H1 (cell line): ENCODE results near the gene PDK4. TPM values are rescaled to one million over a fixed set of nuclear protein-coding genes. Genes with fewer than 3 reads are reported as not detected.
A peak's percentile ranks its signal among the peaks of the same experiment; 100 is the strongest.

Experiments
- CTCF ChIA-PET: fragments of 300-600 bp; sonication (Branson Sonifier 250); formaldehyde crosslinking; loops from one replicate; lab custom pipeline; 2021; ENCODE audit not compliant: partially characterized antibody; lab: Charles Lee
- POLR2A ChIA-PET: fragments of 300-600 bp; sonication (Branson Sonifier 250); formaldehyde crosslinking; loops from one replicate; lab custom pipeline; 2021; ENCODE audit warnings: inconsistent platforms; ENCODE audit not compliant: partially characterized antibody; lab: Charles Lee
- DNase-seq, 2 experiments: peaks; one replicate each; pipeline versions ENCODE4 v3.0.0 to v3.0.0-alpha.2; 2010 to 2022; ENCODE audit warnings: low spot score in 2 of 2, low read depth in 1 of 2, mixed read lengths in 1 of 2
- FAIRE-seq: peaks from 2 replicates; lab custom pipeline; 2011; peaks lifted over from hg19 to GRCh38; lab: Jason Lieb, UNC
- H2AFZ ChIP-seq: 2 replicates; pipeline ENCODE4 v1.8.1; 2012; ENCODE audit warnings: low read length, inconsistent platforms
- H2AK5ac ChIP-seq: 2 replicates; pipeline ENCODE4 v1.6.1; 2013; ENCODE audit warnings: low read depth, low read length
- H2BK120ac ChIP-seq: replicated peaks from 2 replicates; pipeline ENCODE3; 2013; ENCODE audit warnings: low read depth, low read length, inconsistent platforms
- H2BK12ac ChIP-seq: 2 replicates; pipeline ENCODE4 v1.6.1; 2013; ENCODE audit warnings: low read depth, low read length
- H2BK15ac ChIP-seq: 2 replicates; pipeline ENCODE4 v1.6.1; 2013; ENCODE audit warnings: low read length
- H2BK20ac ChIP-seq: 2 replicates; pipeline ENCODE4 v1.6.1; 2013; ENCODE audit warnings: low read length
- H2BK5ac ChIP-seq: 2 replicates; pipeline ENCODE4 v1.6.1; 2013; ENCODE audit warnings: low read depth, low read length
- H3K14ac ChIP-seq: 2 replicates; pipeline ENCODE4 v1.6.1; 2013; ENCODE audit warnings: inconsistent platforms; ENCODE audit not compliant: insufficient read length
- H3K18ac ChIP-seq: 2 replicates; pipeline ENCODE4 v1.6.1; 2013; ENCODE audit warnings: low read length; ENCODE audit errors: extremely low read depth
- H3K23ac ChIP-seq: 2 replicates; pipeline ENCODE4 v1.6.1; 2013; ENCODE audit warnings: inconsistent platforms; ENCODE audit not compliant: insufficient read length
- H3K23me2 ChIP-seq: 2 replicates; pipeline ENCODE4 v1.6.1; 2013; ENCODE audit warnings: low read depth, low read length
- H3K27ac ChIP-seq: 2 replicates; pipeline ENCODE4 v1.6.1; 2011; ENCODE audit warnings: low read depth, low read length, inconsistent platforms
- H3K27me3 ChIP-seq, 4 experiments: replicated peaks in 1 of 4; 1 replicate in 1 of 4; 2 replicates in 3 of 4; pipeline versions ENCODE4 v1.6.1 to v1.8.1; 2011 to 2013; ENCODE audit warnings: low read length in 3 of 4, mild to moderate bottlenecking in 3 of 4, inconsistent platforms in 2 of 4, mixed read lengths in 2 of 4, moderate library complexity in 1 of 4; ENCODE audit not compliant: control insufficient read depth in 3 of 4, insufficient read depth in 3 of 4; ENCODE audit errors: extremely low read depth in 1 of 4
- H3K36me3 ChIP-seq, 4 experiments: 2 replicates each; pipeline versions ENCODE4 v1.6.1 to v1.8.1; 2011 to 2013; ENCODE audit warnings: mild to moderate bottlenecking in 4 of 4, low read length in 3 of 4, moderate library complexity in 2 of 4, control low read depth in 1 of 4, inconsistent platforms in 1 of 4; ENCODE audit not compliant: insufficient read depth in 4 of 4, control insufficient read depth in 2 of 4
- H3K4ac ChIP-seq: replicated peaks from 2 replicates; pipeline ENCODE3; 2013; ENCODE audit warnings: low read length, low read depth, mixed read lengths, inconsistent platforms; ENCODE audit not compliant: insufficient read length
- H3K4me1 ChIP-seq, 4 experiments: replicated peaks in 1 of 4; 1 replicate in 1 of 4; 2 replicates in 3 of 4; pipeline versions ENCODE4 v1.6.1 to v1.8.1; 2011 to 2013; ENCODE audit warnings: low read length in 3 of 4, inconsistent platforms in 2 of 4, mixed read lengths in 1 of 4; ENCODE audit not compliant: insufficient read depth in 4 of 4, control insufficient read depth in 3 of 4
- H3K4me2 ChIP-seq, 2 experiments: 2 replicates each; pipeline versions ENCODE4 v1.6.1 to v1.8.1; 2011 to 2013; ENCODE audit warnings: low read depth in 2 of 2, low read length in 2 of 2, control low read depth in 1 of 2, inconsistent platforms in 1 of 2, mild to moderate bottlenecking in 1 of 2; ENCODE audit not compliant: insufficient read depth in 1 of 2
- H3K4me3 ChIP-seq, 4 experiments: fragments of 200-600, 300-600 bp in 1 of 4; sonication (generic), shearing (Covaris generic), sonication (Bioruptor Twin) in 1 of 4; 2 replicates each; pipeline versions ENCODE4 v1.5.1 to v1.8.1; 2011 to 2016; ENCODE audit warnings: low read length in 4 of 4, low read depth in 3 of 4, control low read depth in 2 of 4, inconsistent platforms in 2 of 4, mild to moderate bottlenecking in 2 of 4, mixed read lengths in 1 of 4, moderate library complexity in 1 of 4; ENCODE audit not compliant: insufficient read depth in 2 of 4; ENCODE audit errors: extremely low read depth in 1 of 4
- H3K56ac ChIP-seq: replicated peaks from 2 replicates; pipeline ENCODE3; 2013; ENCODE audit warnings: low read depth, mild to moderate bottlenecking, mixed read lengths, low read length, inconsistent platforms; ENCODE audit not compliant: insufficient read length
- H3K79me1 ChIP-seq: 2 replicates; pipeline ENCODE4 v1.6.1; 2013; ENCODE audit warnings: low read depth, low read length, control low read depth
- H3K79me2 ChIP-seq, 2 experiments: 2 replicates each; pipeline versions ENCODE4 v1.6.1 to v1.8.1; 2012 to 2013; ENCODE audit warnings: low read length in 2 of 2, mild to moderate bottlenecking in 2 of 2, inconsistent platforms in 1 of 2; ENCODE audit not compliant: insufficient read depth in 2 of 2, control insufficient read depth in 1 of 2
- H3K9ac ChIP-seq, 4 experiments: replicated peaks in 1 of 4; 1 replicate in 1 of 4; 2 replicates in 3 of 4; pipeline versions ENCODE4 v1.6.1 to v1.8.1; 2011 to 2013; ENCODE audit warnings: low read depth in 3 of 4, low read length in 3 of 4, control low read depth in 2 of 4, mild to moderate bottlenecking in 2 of 4, moderate library complexity in 2 of 4, inconsistent platforms in 1 of 4; ENCODE audit errors: extremely low read depth in 1 of 4
- H3K9me3 ChIP-seq, 2 experiments: 2 replicates each; pipeline versions ENCODE4 v1.6.1 to v1.8.1; 2012 to 2013; ENCODE audit warnings: mild to moderate bottlenecking in 2 of 2, moderate library complexity in 2 of 2, control low read depth in 1 of 2, inconsistent platforms in 1 of 2, low read depth in 1 of 2, low read length in 1 of 2, mixed read lengths in 1 of 2; ENCODE audit not compliant: insufficient read depth in 2 of 2
- H4K20me1 ChIP-seq, 2 experiments: replicated peaks in 1 of 2; 2 replicates each; pipeline versions ENCODE3 to v1.8.1; 2011 to 2013; ENCODE audit warnings: inconsistent platforms in 2 of 2, low read length in 2 of 2, mild to moderate bottlenecking in 1 of 2; ENCODE audit not compliant: insufficient read depth in 2 of 2, control insufficient read depth in 1 of 2
- H4K5ac ChIP-seq: 2 replicates; pipeline ENCODE4 v1.6.1; 2013; ENCODE audit warnings: low read length, low read depth, mixed read lengths, inconsistent platforms; ENCODE audit not compliant: insufficient read length
- H4K8ac ChIP-seq: 2 replicates; pipeline ENCODE4 v1.8.0; 2013; ENCODE audit warnings: mild to moderate bottlenecking, moderate library complexity, low read length, inconsistent platforms; ENCODE audit not compliant: insufficient read depth; ENCODE audit errors: extremely low read depth
- H4K91ac ChIP-seq: replicated peaks from 2 replicates; pipeline ENCODE3; 2013; ENCODE audit warnings: low read length, mixed read lengths, inconsistent platforms; ENCODE audit not compliant: insufficient read length
- POLR2AphosphoS5 ChIP-seq: IDR thresholded peaks from 2 replicates; pipeline ENCODE4 v1.6.1; 2011; ENCODE audit warnings: low read depth, low read length
- RNF2 ChIP-seq: fragments of 200-900, 300-1000 bp; sonication (generic); IDR thresholded peaks from 2 replicates; pipeline ENCODE4 v1.7.1; 2016; ENCODE audit warnings: borderline replicate concordance, low read depth, mild to moderate bottlenecking, antibody characterized with exemption, low read length; ENCODE audit not compliant: poor library complexity, severe bottlenecking; ENCODE audit errors: missing control alignments
- RXRA ChIP-seq: IDR thresholded peaks from 2 replicates; pipeline ENCODE4 v1.6.1; 2011; ENCODE audit warnings: low read depth, mild to moderate bottlenecking, low read length, moderate library complexity; ENCODE audit not compliant: insufficient read depth
- SP1 ChIP-seq: IDR thresholded peaks from 2 replicates; pipeline ENCODE4 v1.6.1; 2011; ENCODE audit warnings: low read depth, low read length
- TCF12 ChIP-seq: IDR thresholded peaks from 2 replicates; pipeline ENCODE4 v1.6.1; 2011; ENCODE audit warnings: low read depth, mild to moderate bottlenecking, low read length
- WGBS, 2 experiments: shearing (Covaris generic) in 1 of 2; methylation state at CpG; one replicate each; pipeline versions ENCODE4 v1.1.6 to v1.1.7; 2013 to 2015; ENCODE audit warnings: low lambda C conversion rate in 2 of 2, mixed read lengths in 2 of 2, inconsistent platforms in 1 of 2, low coverage in 1 of 2, missing lambda C conversion rate in 1 of 2; ENCODE audit not compliant: insufficient replicate concordance in 2 of 2, insufficient coverage in 1 of 2, insufficient read length in 1 of 2; ENCODE audit errors: extremely low coverage in 1 of 2, missing lambda C conversion rate in 1 of 2; 5-methylcytosine and 5-hydroxymethylcytosine counted together
- polyA plus RNA-seq, 7 experiments: library from polyadenylated mRNA; depleted of rRNA in 3 of 7; stranded (reverse) in 5 of 7; unstranded in 2 of 7; fragments of >200 nt in 5 of 7; fragments of 200-250 nt in 2 of 7; gene quantifications; 1 replicate in 5 of 7; 2 replicates in 1 of 7; 4 replicates in 1 of 7; pipeline versions ENCODE4 v1.2.1 to v1.2.3, GENCODE V29; 2011 to 2013; ENCODE audit warnings: missing spikeins in 2 of 7, mixed read lengths in 2 of 7
- total RNA-seq: library from RNA; stranded (reverse); fragmentation: NEBNext Ultra II Directional; extraction: Animal tissue kit (Norgen Biotek cat#: 25700); gene quantifications from 2 replicates; pipeline ENCODE4 v1.2.1, GENCODE V29; 2021

The PDK4 gene
- total and polyA plus RNA-seq, 2 of the 8 experiments (the other 6 are each of a cell fraction or from before 2014, with no cell fraction given): 0.26 TPM; not detected in 1

- H3K4me3 ChIP-seq: no peak overlapping the region; a peak in 1 of 8 replicates
- no peak overlapping the region for H2AK5ac ChIP-seq
- no peaks in the 10 kb centered on the region for H3K36me3 ChIP-seq
- H3K79me2 ChIP-seq: no peaks in the 10 kb centered on the region
- no peak for FAIRE-seq
- POLR2A ChIA-PET: no interaction called here
- no peak overlapping the region for H3K23ac ChIP-seq
- H2BK12ac ChIP-seq: no peak overlapping the region
- H3K27ac ChIP-seq: no peak overlapping the region
- no peak overlapping the region for H3K9ac ChIP-seq
- H2BK20ac ChIP-seq: no peak overlapping the region
- H4K20me1 ChIP-seq: no peaks in the 10 kb centered on the region
- H4K91ac ChIP-seq: no peak overlapping the region
- H3K79me1 ChIP-seq: no peaks in the 10 kb centered on the region
- H3K4me2 ChIP-seq: no peak overlapping the region; a peak in 1 of 4 replicates
- H4K8ac ChIP-seq: no peak overlapping the region
- DNase-seq: no peak
- H2BK120ac ChIP-seq: no peak overlapping the region
- no peak overlapping the region for H2BK5ac ChIP-seq
- H3K4me1 ChIP-seq: no peaks in the 10 kb centered on the region
- no peaks in the 10 kb centered on the region for H3K23me2 ChIP-seq
- H3K9me3 ChIP-seq: peaks cover 0 to 8% of the 10 kb centered on the region in 2 experiments; a peak in 2 of 4 replicates
- H3K18ac ChIP-seq: no peak overlapping the region
- TF ChIP-seq RXRA: peak; percentile 87
- 0 out of 2 replicates have a peak, but pooled peaks have one; percentile 65 for TF ChIP-seq TCF12
- peak; percentile 57; the same call in 1 of the 2 replicates for TF ChIP-seq SP1
- TF ChIP-seq POLR2AphosphoS5: 0 out of 2 replicates have a peak, but pooled peaks have one; percentile 34
- TF ChIP-seq RNF2: no peak
- TF ChIP-seq, all 59 proteins: peak for 4
- Histone ChIP-seq H2BK15ac (no peak overlapping the region), H3K14ac (no peak overlapping the region), H3K56ac (no peak overlapping the region), H3K27me3 (no peaks in the 10 kb centered on the region; a peak in 2 of 7 replicates), H4K5ac (no peak overlapping the region), H3K4ac (no peak overlapping the region), H2AFZ (no peak overlapping the region)
- CTCF ChIA-PET: interaction anchor here (0.7 to 1.9 kb wide), 6 partner anchors 8 to 240 kb away, joined by 3 to 5 read pairs (median 3); no protein-coding TSS in a partner anchor
- 64% methylated on average over 10 of the region's 10 CpGs; no CpG with 5 or more reads in 1 of the 2 experiments for WGBS, 2 experiments
Observed at GRCh38 chr7:95608359-95609173, 12.2 kb upstream of the PDK4 start.
